Adipocyte (in vitro differentiated cells): ENCODE measurements around the gene CIDEB.

Experiments used
- DNase-seq: peaks from one replicate; pipeline ENCODE4 v3.0.0-alpha.2; 2015; ENCODE audit warnings: low read depth
- H3K27me3 ChIP-seq: replicated peaks from 2 replicates; pipeline ENCODE4 v1.7.0; 2013; ENCODE audit warnings: mild to moderate bottlenecking, low read length, moderate library complexity; ENCODE audit not compliant: control insufficient read depth, insufficient read depth
- H3K36me3 ChIP-seq: 2 replicates; pipeline ENCODE4 v1.7.0; 2013; ENCODE audit warnings: low read length, mild to moderate bottlenecking, moderate library complexity; ENCODE audit not compliant: control insufficient read depth, insufficient read depth, severe bottlenecking
- H3K4me1 ChIP-seq: 2 replicates; pipeline ENCODE4 v1.7.0; 2013; ENCODE audit warnings: mild to moderate bottlenecking, low read length, moderate library complexity; ENCODE audit not compliant: control insufficient read depth, insufficient read depth
- H3K4me3 ChIP-seq: 2 replicates; pipeline ENCODE4 v1.7.0; 2013; ENCODE audit warnings: mild to moderate bottlenecking, low read length, moderate library complexity
- H3K9ac ChIP-seq: 2 replicates; pipeline ENCODE4 v1.7.0; 2013; ENCODE audit warnings: mild to moderate bottlenecking, low read length, moderate library complexity
- H3K9me3 ChIP-seq: 2 replicates; pipeline ENCODE4 v1.7.0; 2013; ENCODE audit warnings: mild to moderate bottlenecking, low read length, moderate library complexity; ENCODE audit not compliant: control insufficient read depth

The CIDEB gene

DNA sequence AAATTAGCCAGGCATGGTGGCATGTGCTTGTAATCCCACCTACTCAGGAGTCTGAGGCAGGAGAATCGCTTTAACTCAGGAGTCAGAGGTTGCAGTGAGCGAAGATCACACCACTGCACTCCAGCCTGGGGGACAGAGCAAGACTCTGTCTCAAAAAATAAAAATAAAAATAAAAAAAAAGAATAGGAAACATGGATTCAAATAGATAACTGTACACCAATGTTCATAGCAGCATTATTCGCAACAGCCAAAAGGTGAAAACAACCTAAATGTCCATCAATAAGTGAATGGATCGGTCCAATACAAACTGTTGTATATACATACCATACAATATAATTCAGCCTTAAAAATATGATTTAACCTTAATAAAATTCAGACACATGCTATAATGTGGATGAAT lies 35.1 kb upstream of the CIDEB start:
- no peak for DNase-seq
- Histone ChIP-seq H3K27me3 (peaks cover 4% of the 10 kb centered on the region), H3K9me3 (no peaks in the 10 kb centered on the region), H3K9ac (no peak overlapping the region), H3K4me3 (no peak overlapping the region), H3K4me1 (peaks cover 10% of the 10 kb centered on the region), H3K36me3 (no peaks in the 10 kb centered on the region)

DNA sequence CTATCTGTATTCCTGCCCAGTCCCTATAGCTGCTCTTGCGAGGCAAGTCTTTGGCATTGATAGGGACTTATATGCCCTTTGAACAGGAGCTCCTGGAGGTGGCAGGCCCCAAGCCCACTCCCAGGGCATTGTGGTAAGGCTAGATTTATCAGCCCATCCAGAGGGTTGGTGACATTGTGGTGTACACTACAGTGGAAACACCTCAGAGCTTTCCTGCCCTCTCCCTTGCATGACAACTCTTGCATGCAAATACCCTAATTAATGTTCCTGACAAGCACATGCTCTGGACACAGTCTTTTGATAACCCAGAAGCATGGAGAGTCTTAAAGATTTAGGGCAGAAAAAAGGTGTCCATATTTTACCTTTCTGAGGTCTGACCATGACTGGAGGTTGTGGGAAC lies 32.8 kb upstream of the CIDEB start:
- Histone ChIP-seq H3K4me1 (peaks cover 10% of the 10 kb centered on the region), H3K9me3 (no peaks in the 10 kb centered on the region), H3K9ac (no peak overlapping the region), H3K27me3 (peaks cover 4% of the 10 kb centered on the region), H3K4me3 (no peak overlapping the region), H3K36me3 (no peaks in the 10 kb centered on the region)
- DNase-seq: no peak

DNA sequence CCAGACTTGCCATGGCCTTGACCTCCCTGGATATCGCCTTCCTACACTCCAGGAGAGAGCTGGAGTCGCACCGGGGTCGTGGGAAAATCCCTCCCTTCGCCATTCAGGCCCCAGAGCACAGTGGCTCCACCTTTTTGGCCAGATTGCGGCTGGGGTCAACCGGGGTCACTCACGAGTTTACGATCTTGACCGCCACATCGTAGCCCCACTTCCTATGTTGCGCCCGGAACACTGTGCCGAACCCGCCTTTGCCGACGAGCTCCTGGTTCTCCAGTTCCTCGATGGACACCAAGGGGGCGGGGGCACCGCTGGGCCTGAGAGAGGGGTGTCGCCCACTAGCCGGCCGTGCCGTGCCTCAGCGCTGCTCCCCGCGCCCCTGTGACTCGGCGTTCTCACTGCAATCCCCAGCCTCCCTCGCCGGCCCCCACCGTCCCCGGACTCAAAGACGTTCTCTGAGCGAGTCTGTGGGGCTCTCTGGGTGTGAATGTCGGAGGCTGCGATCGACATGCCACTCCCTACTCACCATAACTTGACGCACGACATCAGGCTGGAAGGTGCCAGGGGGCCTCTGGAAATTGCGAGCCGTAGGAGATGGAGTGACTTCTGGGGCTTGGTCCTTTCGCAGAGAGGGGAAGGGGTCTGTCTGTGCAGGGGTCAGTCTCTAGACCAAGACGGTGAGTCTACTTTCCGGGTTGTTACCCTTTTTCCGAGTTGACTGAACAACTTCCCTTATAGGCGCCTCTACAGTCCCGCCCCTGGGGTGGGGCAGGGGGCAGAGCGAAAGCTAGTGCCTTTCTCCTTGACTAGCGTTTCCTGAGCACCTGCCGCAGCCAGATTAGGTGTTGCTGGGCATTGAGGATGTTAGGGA lies 31.7 kb upstream of the CIDEB start, which contains the start of gene RIPK3:
TSS of gene RIPK3 (minus strand) at position 708 of the 868 bp plus-strand sequence. CDS start at position 543, 165 bp downstream.
- peaks cover 4% of the 10 kb centered on the region for H3K27me3 ChIP-seq
- H3K4me3 ChIP-seq: peak within 1 kb of the TSS; percentile 81
- DNase-seq: no peak
- H3K4me1 ChIP-seq: peaks cover 13% of the 10 kb centered on the region
- H3K9ac ChIP-seq: peak within 1 kb of the TSS; percentile 73
- no peaks in the 10 kb centered on the region for H3K36me3 ChIP-seq
- H3K9me3 ChIP-seq: no peaks in the 10 kb centered on the region

DNA sequence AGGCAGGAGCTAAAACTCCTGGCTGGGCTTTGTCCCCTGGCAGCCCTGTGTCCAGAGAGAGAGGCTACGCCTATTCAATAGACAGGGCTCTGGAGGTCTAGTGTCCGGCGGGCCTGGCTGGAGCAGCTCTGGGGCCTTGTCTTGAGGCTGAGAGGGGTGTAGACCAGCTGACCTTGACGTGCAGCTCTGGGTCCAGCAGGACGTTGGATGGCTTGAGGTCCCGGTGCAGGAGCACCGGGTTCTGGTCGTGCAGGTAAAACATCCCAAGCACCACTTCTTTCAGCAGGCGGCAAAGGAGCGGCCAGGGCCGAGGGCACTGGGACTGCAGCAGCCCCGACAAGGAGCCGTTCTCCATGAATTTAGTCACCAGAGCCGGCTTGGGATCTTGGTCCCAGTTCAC lies 31.1 kb upstream of the CIDEB start:
- peaks cover 4% of the 10 kb centered on the region for H3K27me3 ChIP-seq
- H3K4me3 ChIP-seq: peak overlapping the region; percentile 81
- no peaks in the 10 kb centered on the region for H3K9me3 ChIP-seq
- peaks cover 20% of the 10 kb centered on the region for H3K4me1 ChIP-seq
- DNase-seq: no peak
- H3K9ac ChIP-seq: peak overlapping the region; percentile 73
- H3K36me3 ChIP-seq: no peaks in the 10 kb centered on the region

DNA sequence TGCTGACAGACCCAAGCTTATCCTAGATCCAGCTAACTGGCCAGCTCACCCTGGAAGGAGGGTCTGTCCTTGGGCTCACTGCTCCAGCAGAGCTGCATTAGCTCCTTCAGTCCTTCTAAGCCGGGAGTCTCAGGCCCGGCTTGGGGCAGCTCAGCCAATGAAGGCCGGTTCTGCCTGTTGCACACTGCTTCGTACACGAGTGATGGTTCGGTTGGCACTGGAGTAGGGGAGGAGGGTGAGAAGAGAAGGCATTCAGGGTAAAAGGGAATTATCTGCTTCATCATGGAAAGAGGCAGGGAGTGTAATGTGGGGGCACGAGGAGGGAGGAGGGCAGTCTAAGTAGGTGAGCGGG lies 30.0 kb upstream of the CIDEB start:
- Histone ChIP-seq H3K4me1 (peaks cover 22% of the 10 kb centered on the region), H3K27me3 (peaks cover 4% of the 10 kb centered on the region), H3K4me3 (no peak overlapping the region), H3K9ac (no peak overlapping the region), H3K36me3 (no peaks in the 10 kb centered on the region), H3K9me3 (no peaks in the 10 kb centered on the region)
- DNase-seq: no peak

DNA sequence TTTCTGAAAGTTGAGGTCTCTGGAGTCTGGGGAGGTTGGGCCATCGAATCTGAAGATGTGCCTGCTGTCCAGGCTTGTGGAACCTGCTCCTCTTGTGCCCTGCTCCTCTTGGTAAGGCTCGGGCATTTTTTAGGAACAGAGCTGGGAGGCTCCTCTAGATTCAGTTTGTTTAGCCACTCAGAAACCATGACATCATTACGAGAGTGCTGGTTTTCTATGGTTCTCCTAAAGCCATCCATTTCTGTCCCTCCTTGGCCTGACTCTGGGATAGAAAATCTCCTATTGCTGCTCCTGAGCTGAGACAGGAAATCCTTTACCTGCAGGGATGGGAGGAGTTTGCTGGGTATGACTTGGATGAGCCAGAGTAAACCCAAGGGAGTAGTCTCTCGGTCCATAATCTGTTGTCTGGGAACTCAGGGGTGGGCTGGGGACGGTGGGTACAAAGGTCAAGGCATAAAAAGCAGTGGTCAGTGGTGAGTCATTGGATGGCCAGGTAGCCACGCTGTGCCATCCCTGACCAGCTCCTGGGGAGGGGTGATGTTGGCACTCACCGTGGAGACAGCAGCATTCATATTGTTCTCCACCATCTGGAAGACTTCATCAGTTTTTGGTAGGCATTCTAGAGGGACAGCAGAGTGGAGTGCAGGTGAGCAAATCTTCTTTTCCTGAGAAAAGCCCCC lies 29.5 kb upstream of the CIDEB start:
- H3K27me3 ChIP-seq: peaks cover 4% of the 10 kb centered on the region

DNA sequence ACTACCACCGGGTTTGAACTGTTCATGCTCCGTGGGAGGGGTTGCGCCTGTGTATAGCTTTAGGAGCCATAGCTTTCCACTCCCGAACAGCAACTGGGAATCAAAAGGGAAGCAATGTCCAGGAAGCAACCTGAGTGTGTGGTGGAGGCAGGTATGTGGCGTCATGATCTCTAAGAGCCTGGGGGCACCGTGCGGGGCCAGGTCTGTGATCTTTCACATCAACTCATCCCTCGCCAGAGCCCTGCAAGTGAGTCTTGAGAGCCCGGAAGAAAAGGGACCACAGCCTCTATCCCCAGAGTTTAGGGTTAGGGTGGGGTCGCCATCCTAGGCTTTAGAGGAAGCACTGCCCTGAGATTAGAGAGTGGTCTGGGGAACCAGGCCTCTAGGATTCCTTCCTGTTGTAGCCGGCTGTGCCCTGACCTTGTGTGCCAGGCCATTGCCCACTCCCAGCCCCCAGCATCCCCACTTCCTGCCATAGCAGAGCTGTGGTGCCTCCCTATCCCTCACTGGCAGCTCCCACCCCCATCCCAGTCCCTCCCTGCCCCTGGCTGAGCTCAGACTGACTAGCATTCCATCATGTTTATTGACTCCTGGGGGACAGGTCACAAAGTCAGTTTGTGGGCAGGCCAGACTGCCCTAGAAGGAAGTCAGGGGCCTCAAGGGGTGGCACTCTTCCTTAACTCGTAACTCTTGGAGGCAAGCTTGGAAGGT lies 27.8 kb upstream of the CIDEB start:
- DNase-seq: no peak
- H3K9ac ChIP-seq: no peak overlapping the region
- no peaks in the 10 kb centered on the region for H3K9me3 ChIP-seq
- no peak overlapping the region for H3K4me3 ChIP-seq
- no peaks in the 10 kb centered on the region for H3K36me3 ChIP-seq
- H3K27me3 ChIP-seq: peaks cover 7% of the 10 kb centered on the region
- H3K4me1 ChIP-seq: peaks cover 33% of the 10 kb centered on the region

More for the DNA sequence above, 29.5 kb upstream of the CIDEB start:
- Histone ChIP-seq H3K36me3 (no peaks in the 10 kb centered on the region), H3K4me1 (peaks cover 27% of the 10 kb centered on the region), H3K4me3 (no peak overlapping the region), H3K9me3 (no peaks in the 10 kb centered on the region), H3K9ac (no peak overlapping the region)
- DNase-seq: no peak

DNA sequence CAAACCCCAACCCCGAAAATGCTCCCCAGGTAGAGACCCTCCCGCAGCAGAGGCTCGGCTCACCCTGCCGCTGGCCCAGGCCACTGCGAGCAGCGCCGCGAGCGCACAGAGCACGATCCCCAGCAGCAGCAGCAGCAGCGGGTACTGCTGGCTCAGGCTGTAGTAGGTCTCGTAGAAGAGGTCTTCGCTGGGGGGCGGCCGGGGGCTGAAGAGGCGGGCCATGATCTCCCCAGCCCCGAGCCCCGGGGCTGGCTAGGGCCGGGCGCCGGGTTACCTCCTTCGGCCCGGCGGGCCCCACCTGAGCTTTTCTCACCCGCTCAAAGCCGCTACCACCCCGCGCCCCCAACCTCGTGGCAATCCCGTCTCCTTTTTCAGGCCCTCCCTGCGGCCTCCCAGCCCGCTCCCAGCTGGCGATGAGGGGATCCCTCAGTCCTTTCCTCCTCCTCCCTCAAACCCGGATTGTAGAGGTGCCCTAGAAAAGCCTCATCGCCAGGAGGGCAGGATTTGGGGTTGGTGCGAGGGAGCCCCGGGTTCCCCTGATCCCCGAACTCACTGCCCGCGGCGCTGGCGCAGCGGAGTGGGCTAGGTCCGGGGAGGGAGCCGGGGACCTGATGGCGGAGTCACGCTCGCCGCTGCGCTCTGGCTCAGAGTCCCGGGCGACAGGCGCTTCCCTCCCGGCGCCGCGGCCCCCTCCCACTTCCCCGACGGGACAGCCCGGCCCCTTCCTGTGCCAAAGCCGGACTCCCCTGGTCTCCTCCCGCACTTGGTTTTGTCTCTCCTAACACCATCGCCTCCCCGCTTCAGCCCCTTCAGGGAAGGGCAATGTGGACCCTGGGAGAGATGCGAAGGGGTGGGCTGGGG lies 26.9 kb upstream of the CIDEB start, which contains the start of gene ADCY4:
TSS of gene ADCY4 (minus strand) at position 641 of the 861 bp plus-strand sequence. CDS start at position 222, 419 bp downstream.
- peak within 1 kb of the TSS; percentile 53 for H3K9ac ChIP-seq
- H3K36me3 ChIP-seq: no peaks in the 10 kb centered on the region
- H3K9me3 ChIP-seq: no peaks in the 10 kb centered on the region
- DNase-seq: peak; percentile 38
- H3K4me3 ChIP-seq: peak within 1 kb of the TSS; percentile 65
- peaks cover 7% of the 10 kb centered on the region for H3K27me3 ChIP-seq
- H3K4me1 ChIP-seq: peaks cover 33% of the 10 kb centered on the region

DNA sequence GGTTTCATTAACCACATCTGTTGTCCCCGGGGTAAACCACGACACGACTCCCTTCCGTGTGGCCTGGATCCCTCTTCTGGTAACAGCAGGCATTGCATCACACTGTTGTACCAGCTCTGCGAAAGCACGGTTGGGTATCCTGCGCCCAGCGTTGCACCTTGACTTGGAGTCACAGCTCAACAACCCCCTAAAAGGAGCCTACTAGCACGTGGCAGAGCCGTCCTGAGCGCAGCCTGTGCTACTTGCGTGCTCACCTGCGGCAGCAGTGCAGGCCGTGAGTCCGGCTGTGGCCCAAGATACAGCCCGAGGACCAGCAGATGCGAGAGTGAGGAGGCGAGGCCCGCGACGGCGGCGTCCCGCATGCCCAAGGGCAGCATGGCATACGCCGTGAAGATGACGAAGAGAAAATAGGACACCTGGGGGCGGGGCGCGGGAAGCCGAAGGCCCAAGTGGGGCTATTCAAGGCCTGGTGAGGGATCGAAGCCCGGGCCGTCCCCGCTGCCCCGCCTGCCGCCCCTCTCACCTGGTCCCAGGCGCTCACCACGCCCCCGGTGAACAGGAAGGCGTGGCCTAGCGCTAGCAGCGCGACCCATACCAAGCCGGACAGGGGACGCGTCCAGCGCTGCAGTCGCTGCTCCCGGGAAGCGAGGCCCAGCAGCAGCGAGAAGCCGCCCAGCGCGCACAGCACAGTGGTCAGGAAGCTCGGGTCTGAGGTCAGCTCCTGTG lies 24.7 kb upstream of the CIDEB start:
- H3K27me3 ChIP-seq: peaks cover 2% of the 10 kb centered on the region
- H3K36me3 ChIP-seq: no peaks in the 10 kb centered on the region
- peak; percentile 85 for DNase-seq
- no peaks in the 10 kb centered on the region for H3K9me3 ChIP-seq
- H3K4me3 ChIP-seq: no peak overlapping the region
- no peak overlapping the region for H3K9ac ChIP-seq
- H3K4me1 ChIP-seq: peaks cover 23% of the 10 kb centered on the region

DNA sequence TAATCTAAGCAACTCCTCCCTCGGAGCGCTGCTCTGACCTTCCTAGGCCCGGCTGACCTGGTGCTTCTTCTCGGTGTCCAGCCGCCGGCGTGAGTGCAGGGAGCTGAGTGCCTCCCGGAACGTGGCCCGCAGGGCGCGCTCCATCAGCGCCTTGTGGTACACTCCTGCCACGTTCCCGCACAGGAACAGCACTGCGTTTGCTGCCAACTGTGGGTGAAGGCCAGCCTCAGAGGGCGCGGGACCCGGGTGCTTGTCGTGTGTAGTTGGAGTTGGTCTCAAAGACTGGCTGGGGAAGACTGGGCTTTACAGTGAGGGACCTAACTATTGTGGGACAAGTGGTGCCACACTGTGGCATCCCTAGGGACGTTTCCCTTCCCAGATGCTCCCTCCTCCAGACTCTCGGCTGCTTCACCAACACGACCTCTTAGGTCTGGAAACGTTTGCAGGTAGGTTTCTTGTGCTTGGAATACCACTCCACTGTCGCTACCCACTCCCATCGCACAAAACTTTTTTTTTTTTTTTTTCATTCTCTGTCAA lies 24.0 kb upstream of the CIDEB start:
- no peak overlapping the region for H3K4me3 ChIP-seq
- DNase-seq: no peak
- no peaks in the 10 kb centered on the region for H3K36me3 ChIP-seq
- peaks cover 2% of the 10 kb centered on the region for H3K27me3 ChIP-seq
- no peaks in the 10 kb centered on the region for H3K9me3 ChIP-seq
- peaks cover 23% of the 10 kb centered on the region for H3K4me1 ChIP-seq
- H3K9ac ChIP-seq: no peak overlapping the region
